HUES48 (cell line): ENCODE data around the gene WDR43.
A peak's percentile ranks its signal among the peaks of the same experiment; 100 is the strongest.

Experiments
- H3K27ac ChIP-seq: one replicate; pipeline ENCODE4 v1.7.0; 2013; ENCODE audit warnings: low read depth, low read length, inconsistent platforms
- H3K27me3 ChIP-seq: 2 replicates; pipeline ENCODE4 v1.6.1; 2013; ENCODE audit warnings: mild to moderate bottlenecking, low read length; ENCODE audit not compliant: control insufficient read depth, insufficient read depth
- H3K36me3 ChIP-seq: 2 replicates; pipeline ENCODE4 v1.6.1; 2013; ENCODE audit warnings: low read length; ENCODE audit not compliant: control insufficient read depth, insufficient read depth
- H3K4me1 ChIP-seq: 2 replicates; pipeline ENCODE4 v1.6.1; 2013; ENCODE audit warnings: mild to moderate bottlenecking, low read length; ENCODE audit not compliant: control insufficient read depth, insufficient read depth
- H3K4me3 ChIP-seq: 2 replicates; pipeline ENCODE4 v1.5.1; 2013; ENCODE audit warnings: mild to moderate bottlenecking, low read depth, low read length
- H3K9ac ChIP-seq: 2 replicates; pipeline ENCODE4 v1.6.1; 2013; ENCODE audit warnings: mild to moderate bottlenecking, low read depth, low read length, moderate library complexity
- H3K9me3 ChIP-seq: 2 replicates; pipeline ENCODE4 v1.6.1; 2013; ENCODE audit warnings: low read length; ENCODE audit not compliant: control insufficient read depth, insufficient read depth

WDR43 gene

GRCh38 chr2:28894470-28895188 lies at the start of gene WDR43:
Gene WDR43 (plus strand): TSS chr2:28894667. CDS start chr2:28894699, 32 bp downstream.
- Histone ChIP-seq H3K4me1 (peaks cover 33% of the 10 kb centered on the region), H3K36me3 (peaks cover 7% of the 10 kb centered on the region; the same call in 1 of the 2 replicates), H3K9me3 (no peaks in the 10 kb centered on the region), H3K9ac (peak within 1 kb of the TSS; percentile 100), H3K4me3 (peak within 1 kb of the TSS; percentile 100), H3K27ac (peak within 1 kb of the TSS; percentile 95), H3K27me3 (no peaks in the 10 kb centered on the region)

- no peak overlapping the region for H3K27ac ChIP-seq
- peaks cover 4% of the 10 kb centered on the region for H3K36me3 ChIP-seq
- H3K27me3 ChIP-seq = no peaks in the 10 kb centered on the region
- H3K9ac ChIP-seq = no peak overlapping the region
- H3K9me3 ChIP-seq = no peaks in the 10 kb centered on the region
- H3K4me1 ChIP-seq = no peaks in the 10 kb centered on the region
- H3K4me3 ChIP-seq = no peak overlapping the region
Measured at GRCh38 chr2:28855193-28855592, 39.3 kb upstream of the WDR43 start.

DNA sequence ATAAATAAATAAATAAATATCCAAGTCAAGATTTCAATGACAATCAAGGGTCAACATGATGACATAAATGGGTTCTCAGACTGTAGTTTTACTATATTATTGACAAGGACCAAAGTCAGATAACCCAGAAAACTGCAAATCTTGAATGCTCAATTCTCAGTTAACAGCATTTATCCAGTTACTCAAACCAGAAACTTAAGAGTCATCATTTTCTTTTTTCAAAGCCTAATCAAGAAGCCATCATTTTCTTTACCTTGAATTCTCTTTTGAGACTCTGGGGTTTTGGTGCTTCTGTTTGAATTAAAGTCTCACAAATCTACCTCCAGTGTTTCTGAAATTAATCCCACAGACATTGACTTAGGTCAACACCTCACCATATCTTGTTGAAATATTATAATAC lies 38.5 kb upstream of the WDR43 start:
- H3K4me3 ChIP-seq = no peak overlapping the region
- H3K36me3 ChIP-seq = peaks cover 8% of the 10 kb centered on the region
- H3K27me3 ChIP-seq = no peaks in the 10 kb centered on the region
- no peak overlapping the region for H3K9ac ChIP-seq
- H3K4me1 ChIP-seq = no peaks in the 10 kb centered on the region
- H3K9me3 ChIP-seq = no peaks in the 10 kb centered on the region
- H3K27ac ChIP-seq = no peak overlapping the region

DNA sequence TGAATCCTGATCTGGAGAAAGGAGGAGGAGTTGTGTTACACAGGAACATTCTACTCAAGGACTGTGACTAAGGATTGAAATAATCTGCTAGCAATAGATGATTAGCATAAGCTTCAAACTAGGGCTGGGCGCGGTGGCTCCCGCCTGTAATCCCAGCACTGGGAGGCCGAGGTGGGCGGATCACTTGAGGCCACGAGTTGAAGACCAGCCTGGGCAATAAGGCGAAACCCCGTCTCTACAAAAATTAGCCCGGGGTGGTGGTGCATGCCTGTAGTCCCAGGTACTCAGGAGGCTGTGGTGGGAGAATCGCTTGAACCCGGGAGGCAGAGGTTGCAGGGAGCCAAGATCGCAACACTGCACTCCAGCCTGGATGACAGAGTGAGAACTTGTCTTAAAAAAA lies 25.9 kb upstream of the WDR43 start:
- H3K9ac ChIP-seq = no peak overlapping the region
- no peaks in the 10 kb centered on the region for H3K27me3 ChIP-seq
- peaks cover 9% of the 10 kb centered on the region; the same call in 1 of the 2 replicates for H3K4me1 ChIP-seq
- peaks cover 30% of the 10 kb centered on the region for H3K36me3 ChIP-seq
- H3K9me3 ChIP-seq = no peaks in the 10 kb centered on the region
- no peak overlapping the region for H3K27ac ChIP-seq
- peak overlapping the region; percentile 97 for H3K4me3 ChIP-seq

DNA sequence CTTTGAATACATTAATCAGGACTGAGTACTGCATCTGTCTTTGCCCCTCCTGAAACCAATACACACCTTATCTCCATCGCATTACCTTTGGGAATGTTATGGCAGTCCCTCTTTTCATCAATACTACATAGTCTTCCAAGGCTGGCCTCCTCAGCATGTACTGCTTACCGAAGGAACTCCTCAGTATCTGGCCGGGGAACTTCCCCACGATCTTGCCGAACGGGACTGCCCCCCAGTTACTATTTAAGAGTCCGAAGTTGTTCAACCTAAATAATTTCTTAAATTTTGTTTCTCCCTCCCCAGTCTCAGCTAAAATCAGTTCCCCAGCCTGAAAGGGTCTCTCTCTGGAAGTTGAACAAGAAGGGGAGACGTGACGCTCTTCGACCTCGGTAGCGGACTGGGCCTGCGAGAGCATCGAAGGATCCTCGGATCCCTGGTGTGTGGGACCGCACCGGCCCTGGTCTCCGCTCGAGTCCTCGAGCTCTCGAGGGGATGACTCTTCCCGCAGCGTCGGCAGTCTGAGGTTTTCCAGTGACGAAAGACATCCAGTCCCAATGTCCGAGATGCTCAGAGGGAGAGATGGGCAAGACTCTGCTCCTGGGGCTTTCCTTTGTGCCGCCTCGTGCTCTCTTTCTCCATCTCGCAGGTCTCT lies 24.8 kb upstream of the WDR43 start:
- Histone ChIP-seq H3K9ac (peak overlapping the region; percentile 90), H3K27ac (peak overlapping the region; percentile 74), H3K36me3 (peaks cover 20% of the 10 kb centered on the region), H3K27me3 (no peaks in the 10 kb centered on the region), H3K4me1 (peaks cover 9% of the 10 kb centered on the region; the same call in 1 of the 2 replicates), H3K4me3 (peak overlapping the region; percentile 97), H3K9me3 (no peaks in the 10 kb centered on the region)

- H3K9me3 ChIP-seq = no peaks in the 10 kb centered on the region
- H3K4me1 ChIP-seq = peaks cover 9% of the 10 kb centered on the region; the same call in 1 of the 2 replicates
- peak within 1 kb of the TSS; percentile 97 for H3K4me3 ChIP-seq
- H3K36me3 ChIP-seq = peaks cover 14% of the 10 kb centered on the region
- peak within 1 kb of the TSS; percentile 77 for H3K27ac ChIP-seq
- H3K27me3 ChIP-seq = no peaks in the 10 kb centered on the region
- H3K9ac ChIP-seq = peak within 1 kb of the TSS; percentile 90
Measured at GRCh38 chr2:28870146-28870891, 24.1 kb upstream of the WDR43 start, which contains the start of gene TRMT61B. Gene TRMT61B (minus strand): TSS chr2:28870309. CDS start chr2:28870277, 32 bp downstream.

GRCh38 chr2:28871620-28872019 lies 22.8 kb upstream of the WDR43 start:
- H3K27me3 ChIP-seq = no peaks in the 10 kb centered on the region
- peaks cover 8% of the 10 kb centered on the region for H3K36me3 ChIP-seq
- H3K4me3 ChIP-seq = no peak overlapping the region

GRCh38 chr2:28880193-28880592 lies 14.3 kb upstream of the WDR43 start:
- Histone ChIP-seq H3K4me1 (no peaks in the 10 kb centered on the region), H3K27me3 (no peaks in the 10 kb centered on the region; the same call in 1 of the 2 replicates), H3K4me3 (no peak overlapping the region)

More at GRCh38 chr2:28871620-28872019, 22.8 kb upstream of the WDR43 start:
- Histone ChIP-seq H3K9ac (no peak overlapping the region), H3K27ac (no peak overlapping the region), H3K9me3 (no peaks in the 10 kb centered on the region), H3K4me1 (peaks cover 9% of the 10 kb centered on the region; the same call in 1 of the 2 replicates)

DNA sequence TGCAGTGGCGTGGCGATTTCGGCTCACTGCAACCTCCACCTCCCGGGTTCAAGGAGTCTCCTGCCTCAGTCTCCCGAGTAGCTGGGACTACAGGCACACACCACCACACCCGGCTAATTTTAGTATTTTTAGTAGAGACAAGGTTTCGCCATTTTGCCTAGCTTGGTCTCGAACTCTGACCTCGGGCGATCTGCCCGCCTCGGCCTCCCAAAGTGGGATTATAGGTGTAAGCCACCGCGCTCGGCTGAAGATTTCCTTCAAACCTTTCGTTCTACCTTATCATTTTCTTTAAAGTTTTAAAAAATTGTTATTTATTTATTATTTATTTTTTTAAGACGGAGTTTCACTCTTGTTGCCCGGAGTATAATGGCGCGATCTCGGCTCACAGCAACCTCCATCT lies 979 bp upstream of the WDR43 start:
- Histone ChIP-seq H3K9me3 (no peaks in the 10 kb centered on the region), H3K4me3 (no peak overlapping the region), H3K27ac (no peak overlapping the region), H3K9ac (no peak overlapping the region), H3K27me3 (no peaks in the 10 kb centered on the region), H3K4me1 (peaks cover 24% of the 10 kb centered on the region), H3K36me3 (peaks cover 7% of the 10 kb centered on the region; the same call in 1 of the 2 replicates)

More at GRCh38 chr2:28880193-28880592, 14.3 kb upstream of the WDR43 start:
- no peaks in the 10 kb centered on the region for H3K36me3 ChIP-seq
- H3K27ac ChIP-seq = no peak overlapping the region
- H3K9ac ChIP-seq = no peak overlapping the region
- no peaks in the 10 kb centered on the region for H3K9me3 ChIP-seq

DNA sequence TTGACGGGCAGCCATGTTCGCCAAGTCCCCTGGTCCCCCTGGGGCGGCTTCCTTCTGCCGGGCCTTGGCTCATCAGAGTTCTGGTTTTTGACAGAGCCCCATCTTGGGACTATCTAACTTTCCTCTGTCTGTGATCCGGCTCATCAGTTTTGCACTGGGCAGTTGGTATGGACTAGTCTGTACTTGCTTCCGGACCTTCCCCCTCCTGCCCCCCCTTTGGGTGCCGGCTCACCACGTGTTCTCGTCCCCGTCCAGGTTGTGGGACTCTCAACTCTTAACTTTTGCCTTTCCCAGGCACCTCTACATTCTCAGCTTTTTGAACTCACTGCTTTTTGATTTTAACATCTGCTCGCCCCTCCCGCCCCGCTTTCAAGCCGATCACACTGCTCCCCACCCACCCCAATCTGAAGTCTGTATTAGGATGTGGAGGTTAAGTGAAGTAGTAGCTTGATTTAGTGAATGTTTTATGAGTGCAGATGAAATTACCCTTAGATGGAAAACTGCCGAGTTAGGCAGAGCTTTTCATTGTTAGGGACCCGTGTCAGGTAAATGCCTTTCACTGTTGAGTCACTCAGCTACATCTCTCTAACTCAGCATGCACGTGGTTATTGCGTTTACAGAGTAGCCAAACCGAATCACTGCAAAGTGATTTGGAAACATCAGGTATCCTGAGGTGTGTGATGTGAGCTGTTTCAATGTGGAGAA lies 874 bp downstream of the WDR43 start:
- Histone ChIP-seq H3K36me3 (peaks cover 7% of the 10 kb centered on the region; the same call in 1 of the 2 replicates), H3K27ac (peak overlapping the region; percentile 95), H3K9ac (peak overlapping the region; percentile 100)

More for the DNA sequence above, 874 bp downstream of the WDR43 start:
- Histone ChIP-seq H3K4me1 (peaks cover 36% of the 10 kb centered on the region), H3K27me3 (no peaks in the 10 kb centered on the region), H3K4me3 (peak overlapping the region; percentile 100), H3K9me3 (no peaks in the 10 kb centered on the region)
